Upper lobe of left lung (tissue), 4 donors: Measurements from ENCODE around the gene IL1R1.

Source experiments
- CTCF ChIP-seq, 6 experiments: fragments of 450-650 bp in 4 of 6; fragments of 200-600 bp in 2 of 6; sonication (generic) in 2 of 6; IDR thresholded peaks; one replicate each; pipeline ENCODE4 v1.5.1; 2016 to 2019; ENCODE audit warnings: antibody characterized with exemption in 6 of 6
- EP300 ChIP-seq, 4 donors: sonication (generic); formaldehyde crosslinking; IDR thresholded peaks; one replicate each; pipeline ENCODE4 v1.5.1; 2017; ENCODE audit warnings: antibody characterized with exemption in 4 of 4, control low read depth in 2 of 4
- POLR2A ChIP-seq, 4 donors: fragments of 450-650 bp; IDR thresholded peaks; one replicate each; pipeline ENCODE4 v1.5.1; 2016 to 2017; ENCODE audit warnings: antibody characterized with exemption in 4 of 4, mild to moderate bottlenecking in 2 of 4
- POLR2AphosphoS5 ChIP-seq, 2 donors: sonication (generic); formaldehyde crosslinking; IDR thresholded peaks; one replicate each; pipeline ENCODE4 v1.5.1; 2017; ENCODE audit warnings: antibody characterized with exemption in 2 of 2

- TF ChIP-seq POLR2A (IDR thresholded peaks at IDR 0.05) (no peak), CTCF (IDR thresholded peaks at IDR 0.05) (no peak), POLR2AphosphoS5 (IDR thresholded peaks at IDR 0.05) (no peak), EP300 (IDR thresholded peaks at IDR 0.05) (no peak)
Measured at GRCh38 chr2:102149243-102149642, 6.7 kb downstream of the IL1R1 start.
